ENCODE measurements around the gene CAPZA3. TPM values are rescaled to one million over a fixed set of nuclear protein-coding genes. Genes with fewer than 3 reads are reported as not detected.
"Not testable (repeated sequence)": the region's sequence is repeated elsewhere in the genome, so short reads cannot be mapped to it uniquely, and the experiment has no call there.

Gene CAPZA3
- total and polyA plus RNA-seq, 2 donors (not counting 3 experiments of a cell fraction or from before 2014, with no cell fraction given) = not detected

- DNase-seq (ENCODE audit: low read depth, low spot score); H3K27me3 ChIP-seq (ENCODE audit: control insufficient read depth in 2 of 2, insufficient read depth in 2 of 2, low read length in 2 of 2); BruUV-seq (replicated peaks); intact Hi-C loops (cut with micrococcal nuclease); H3K4me3 ChIP-seq (replicated peaks in 1 of 3; ENCODE audit: insufficient read depth in 1 of 3, low read depth in 1 of 3, low read length in 3 of 3); FAIRE-seq; dilution Hi-C loops (cut with MboI; ENCODE audit: extremely low pct_ligation_motif_present, low sequenced_read_pairs); H3K4me1 ChIP-seq (ENCODE audit: control insufficient read depth, extremely low read depth, insufficient read depth, low read length); H3K27ac ChIP-seq (ENCODE audit: insufficient read depth, low read depth, low read length); H3K9ac ChIP-seq (replicated peaks; ENCODE audit: extremely low read depth, insufficient read depth, low read length); H3K9me1 ChIP-seq (replicated peaks; ENCODE audit: control insufficient read depth, extremely low read depth, insufficient read depth, low read length); CTCF ChIA-PET; H4K20me1 ChIP-seq (replicated peaks; ENCODE audit: control insufficient read depth, extremely low read depth, insufficient read depth, low read length); H3K9me3 ChIP-seq (replicated peaks; ENCODE audit: control insufficient read depth, insufficient read depth, low read length); H3K4me2 ChIP-seq (ENCODE audit: insufficient read depth, low read length); H2AFZ ChIP-seq (ENCODE audit: low read depth, low read length); POLR2A ChIA-PET; H3K79me2 ChIP-seq (ENCODE audit: control insufficient read depth, insufficient read depth, low read length); H3K36me3 ChIP-seq (ENCODE audit: control insufficient read depth in 2 of 2, extremely low read depth in 1 of 2, insufficient read depth in 2 of 2, low read length in 2 of 2): not testable (repeated sequence)
Measured at GRCh38 chr12:18785465-18785864, 47.5 kb downstream of the CAPZA3 start.

Other genes starting within 250 kb of the CAPZA3 start
- not detected in 2 replicates for gene PLCZ1, start 107 bp upstream of the CAPZA3 start, total RNA-seq
- gene PLCZ1, start 107 bp upstream of the CAPZA3 start, polyA plus RNA-seq = not detected in 2 replicates